GM18858 (cell line): Measurements from ENCODE around the gene SHC1.
"Not testable (repeated sequence)": the region's sequence is repeated elsewhere in the genome, so short reads cannot be mapped to it uniquely, and the experiment has no call there.

Source experiments
- ATAC-seq: cut with Tn5 transposase; IDR thresholded peaks from one replicate; pipeline ENCODE4 v1.9.1; 2021; ENCODE audit not compliant: unreplicated experiment

The SHC1 gene

GRCh38 chr1:154996966-154997701 lies 26.6 kb upstream of the SHC1 start:
- no peak for ATAC-seq

GRCh38 chr1:154995301-154995983 lies 24.9 kb upstream of the SHC1 start:
- not testable (repeated sequence) for ATAC-seq

- no peak for ATAC-seq
Observed at GRCh38 chr1:154994591-154994990, 24.0 kb upstream of the SHC1 start.

- ATAC-seq: no peak
Observed at GRCh38 chr1:154994269-154994587, 23.7 kb upstream of the SHC1 start.

GRCh38 chr1:154993572-154994268 lies 23.2 kb upstream of the SHC1 start, which contains the start of gene LENEP:
TSS of gene LENEP (plus strand) at chr1:154993586. CDS start at chr1:154993608, 22 bp downstream.
- ATAC-seq: no peak

- no peak for ATAC-seq
Observed at GRCh38 chr1:154992721-154993571, 22.4 kb upstream of the SHC1 start.

- ATAC-seq: no peak
Observed at GRCh38 chr1:154990276-154990675, 19.7 kb upstream of the SHC1 start.

GRCh38 chr1:154989195-154989860 lies 18.8 kb upstream of the SHC1 start:
- no peak for ATAC-seq

- no peak for ATAC-seq
Observed at GRCh38 chr1:154988058-154988954, 17.8 kb upstream of the SHC1 start.

- no peak for ATAC-seq
Observed at GRCh38 chr1:154987326-154987725, 16.8 kb upstream of the SHC1 start.

- ATAC-seq: not testable (repeated sequence)
Observed at GRCh38 chr1:154986736-154987135, 16.2 kb upstream of the SHC1 start.

GRCh38 chr1:154983776-154984466 lies 13.4 kb upstream of the SHC1 start:
- no peak for ATAC-seq

- peak; percentile 95 for ATAC-seq
Observed at GRCh38 chr1:154982897-154983648, 12.5 kb upstream of the SHC1 start, which contains the start of gene FLAD1. TSS of gene FLAD1 (plus strand) at chr1:154983344. CDS start at chr1:154983695, 351 bp downstream.

- ATAC-seq: no peak
Observed at GRCh38 chr1:154982341-154982740, 11.8 kb upstream of the SHC1 start.

GRCh38 chr1:154978360-154978759 lies 7.8 kb upstream of the SHC1 start:
- ATAC-seq: no peak

GRCh38 chr1:154977762-154978161 lies 7.2 kb upstream of the SHC1 start:
- ATAC-seq: not testable (repeated sequence)

- no peak for ATAC-seq
Observed at GRCh38 chr1:154975409-154976059, 5.0 kb upstream of the SHC1 start.
